Ammon's horn (tissue), 1 donor: ENCODE measurements around the gene C10orf95.

Source experiments
- DNase-seq: peaks from one replicate; pipeline ENCODE4 v3.0.0-alpha.2; 2016; ENCODE audit warnings: low spot score

The C10orf95 gene

DNA sequence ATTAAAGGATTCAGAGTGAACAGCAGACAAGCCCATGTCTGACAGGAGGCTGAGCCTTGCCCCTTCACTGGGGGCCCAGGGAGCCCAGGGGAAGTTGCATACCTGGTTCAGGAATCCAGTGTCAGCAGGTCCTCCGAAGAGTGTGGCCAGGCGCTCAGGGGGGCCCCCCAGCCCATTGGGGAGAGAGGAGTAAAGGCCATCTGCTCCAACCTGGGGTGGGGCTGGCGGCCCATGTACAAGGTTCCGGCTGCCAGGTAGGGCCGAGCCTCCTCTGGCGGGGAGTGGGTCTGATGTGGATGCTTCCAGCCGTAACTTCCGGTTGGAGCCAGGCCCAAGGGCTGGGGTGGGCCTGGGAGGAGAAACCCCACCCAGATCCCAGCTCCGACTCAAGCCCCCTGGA lies 35.1 kb downstream of the C10orf95 start:
- DNase-seq, result no peak

DNA sequence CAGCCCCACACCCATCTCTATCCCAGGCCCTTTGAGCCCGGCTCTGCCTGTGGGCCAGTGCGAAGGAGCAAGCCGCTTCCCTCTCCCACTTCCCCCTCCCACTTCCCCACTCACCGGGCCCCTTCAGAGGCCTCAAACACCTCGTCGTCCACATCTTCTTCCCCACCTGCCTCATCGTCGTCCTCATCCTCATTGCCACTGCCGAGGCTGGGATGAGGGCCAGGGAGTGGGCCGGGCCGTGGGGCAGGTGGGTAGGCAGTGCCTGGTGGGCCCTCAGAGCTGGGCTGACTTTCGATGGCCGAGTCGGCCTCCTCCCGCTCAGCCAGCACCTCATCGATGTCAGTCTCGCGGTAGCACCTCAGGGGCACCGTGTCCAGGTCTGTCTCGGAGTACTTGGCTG lies 36.6 kb downstream of the C10orf95 start:
- no peak for DNase-seq

DNA sequence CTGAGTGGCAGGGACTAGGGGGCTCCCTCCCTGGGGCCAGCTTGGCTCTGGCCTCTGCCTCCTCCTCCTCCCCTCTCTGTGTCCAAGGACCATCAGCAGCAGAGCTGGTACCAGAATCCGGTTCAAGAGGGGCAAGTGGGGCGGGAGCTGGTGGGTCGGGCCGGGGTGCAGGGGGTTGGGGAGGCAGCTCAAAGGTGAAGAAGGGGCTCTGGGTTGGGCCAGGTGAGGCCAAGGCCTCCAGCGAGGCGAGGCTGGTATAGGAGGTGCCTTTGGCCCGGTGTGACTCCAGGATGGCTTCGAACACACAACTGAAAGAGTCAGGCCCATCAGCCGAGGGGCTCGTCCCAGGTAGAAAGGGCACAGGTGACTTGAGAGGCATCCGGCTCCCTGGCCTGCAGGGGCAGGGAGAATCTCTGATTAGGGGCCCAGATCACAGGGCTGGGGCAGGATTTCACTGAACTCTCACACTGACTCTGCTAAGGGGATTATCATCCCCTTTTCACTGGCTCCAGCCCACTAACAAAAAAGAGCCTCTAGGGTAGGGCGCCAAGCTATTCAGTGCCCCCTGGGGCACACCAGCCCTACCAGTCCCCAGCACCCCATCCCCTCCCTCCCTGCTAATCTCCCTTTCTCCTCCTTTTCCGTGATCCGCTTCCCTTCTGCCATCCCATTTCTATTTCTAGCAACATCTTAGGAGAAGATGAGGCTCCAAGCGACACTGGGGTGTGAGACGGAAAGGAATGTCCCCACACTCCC lies 37.4 kb downstream of the C10orf95 start:
- DNase-seq, result no peak

DNA sequence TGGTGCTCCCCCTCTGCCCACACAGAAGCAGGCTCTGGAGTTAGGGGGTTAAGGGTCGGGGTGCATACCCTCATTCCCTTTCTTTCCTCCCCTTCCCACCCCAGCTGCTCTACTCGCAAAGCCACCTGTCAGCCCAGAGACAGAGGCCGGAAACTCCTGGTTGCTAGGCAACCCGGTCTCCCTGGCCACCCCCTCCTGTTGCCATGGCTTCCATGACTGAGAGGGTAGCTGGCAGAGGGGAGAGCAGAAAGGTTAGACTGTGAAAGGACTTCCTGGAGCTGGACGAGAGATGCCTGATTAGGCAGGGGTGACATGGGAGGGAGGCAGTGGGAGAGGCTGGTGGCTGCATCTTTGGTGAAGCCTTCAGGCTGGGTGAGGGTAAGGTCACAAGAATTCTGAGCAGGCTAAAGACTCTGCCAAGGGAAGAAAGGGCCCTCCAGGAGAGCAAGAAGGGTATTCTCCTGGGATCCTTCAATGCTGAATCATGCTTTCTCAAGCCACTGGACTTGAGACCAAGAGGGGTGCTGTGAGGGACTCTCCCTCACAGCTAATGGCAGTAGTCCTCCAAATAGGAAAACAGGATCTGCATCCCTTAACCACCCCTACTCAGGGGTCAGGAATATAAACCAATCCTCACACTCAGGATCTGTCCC lies 38.2 kb downstream of the C10orf95 start:
- DNase-seq, result peak; percentile 67

DNA sequence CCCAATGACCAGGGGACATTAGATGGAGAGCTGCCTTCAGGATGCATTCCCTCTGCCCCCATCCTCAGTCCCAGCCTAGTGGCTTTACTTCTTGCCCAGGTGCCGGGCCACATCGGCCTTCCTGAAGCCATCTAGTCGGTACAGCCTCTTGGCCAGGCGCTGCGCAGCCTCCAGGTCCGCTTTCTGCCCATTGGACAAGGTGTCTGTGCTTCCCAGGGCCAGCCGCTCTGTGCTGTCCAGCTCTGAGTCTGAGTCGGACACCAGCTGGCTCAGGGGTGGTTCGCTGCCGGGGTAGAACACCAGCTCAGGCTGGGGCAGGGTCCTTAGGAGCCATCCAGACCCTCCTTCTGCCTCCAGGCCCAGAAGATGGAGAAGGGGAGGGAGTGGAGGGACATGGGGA lies 39.0 kb downstream of the C10orf95 start:
- no peak for DNase-seq

DNA sequence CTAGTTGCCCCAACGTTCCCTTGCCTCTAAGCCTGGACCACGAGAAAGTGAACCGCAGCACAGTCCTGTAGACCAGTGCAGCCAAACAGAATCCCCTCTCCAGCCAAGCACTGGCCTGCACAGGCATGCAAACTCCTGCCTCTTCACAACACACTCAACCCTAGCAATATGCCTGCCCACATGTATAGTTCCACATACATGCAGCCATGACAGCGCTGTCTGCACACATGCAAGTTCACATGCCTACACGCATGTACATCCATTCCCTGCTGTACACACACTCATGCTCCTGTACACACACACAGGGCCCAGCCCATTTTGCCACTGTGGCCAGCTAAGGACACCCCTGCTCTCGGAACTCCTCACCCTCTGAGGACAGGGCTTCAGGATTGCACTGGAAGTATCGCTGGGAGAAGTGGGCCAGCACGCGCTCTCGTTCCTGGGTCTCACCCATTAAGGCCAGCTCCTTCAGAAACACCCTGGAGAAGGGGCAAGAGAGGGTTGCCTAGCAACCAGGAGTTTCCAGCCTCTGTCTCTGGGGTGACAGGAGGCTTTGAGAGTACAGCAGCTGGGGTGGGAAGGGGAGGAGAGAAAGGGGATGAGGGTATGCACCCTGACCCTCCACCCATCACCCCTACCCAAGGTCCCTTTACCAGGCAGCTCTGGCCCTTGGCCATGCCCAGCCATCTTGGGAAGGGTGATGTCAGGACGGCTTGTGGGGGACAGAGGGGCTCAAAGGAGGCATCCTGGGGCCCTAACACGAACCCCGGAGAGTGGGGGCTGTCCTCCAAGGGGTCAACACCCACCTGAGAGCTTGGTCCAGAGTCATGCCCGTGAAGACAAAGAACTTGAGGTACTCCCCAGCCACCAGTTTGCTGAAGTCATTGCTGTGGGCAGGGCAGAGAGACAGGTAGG lies 39.7 kb downstream of the C10orf95 start:
- DNase-seq, result no peak

DNA sequence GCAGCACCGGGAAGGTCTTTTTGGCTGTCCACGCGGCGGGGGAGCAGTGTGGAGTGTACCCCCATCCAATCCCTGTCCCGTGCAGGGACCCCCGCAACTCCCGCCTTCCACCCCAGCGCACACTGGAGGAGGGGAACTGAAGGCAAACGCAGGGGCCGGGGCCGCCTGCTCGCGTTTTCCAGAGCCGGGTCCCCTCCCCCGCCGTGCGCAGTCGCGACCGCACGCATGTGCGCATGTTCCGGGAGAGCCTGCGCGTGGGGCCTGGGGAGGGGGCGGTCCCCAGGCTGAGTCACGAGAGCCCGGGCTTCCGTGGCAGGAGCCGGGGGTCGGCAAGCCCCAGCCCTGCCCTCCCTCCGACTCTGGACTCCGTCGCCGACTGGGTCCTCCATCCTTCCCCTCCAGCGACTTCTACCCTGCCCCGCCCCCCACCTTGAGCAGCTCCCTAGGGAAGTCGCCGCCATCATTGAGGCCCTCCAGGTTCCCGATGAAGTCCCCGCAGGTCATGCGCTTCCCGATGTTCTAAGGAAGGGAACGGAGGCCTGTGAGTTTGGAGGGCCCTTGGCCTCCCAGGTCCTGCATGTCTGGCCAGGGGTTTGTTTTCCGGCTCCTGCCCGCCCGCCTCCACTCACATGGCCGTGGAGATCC lies 40.8 kb downstream of the C10orf95 start:
- no peak for DNase-seq

DNA sequence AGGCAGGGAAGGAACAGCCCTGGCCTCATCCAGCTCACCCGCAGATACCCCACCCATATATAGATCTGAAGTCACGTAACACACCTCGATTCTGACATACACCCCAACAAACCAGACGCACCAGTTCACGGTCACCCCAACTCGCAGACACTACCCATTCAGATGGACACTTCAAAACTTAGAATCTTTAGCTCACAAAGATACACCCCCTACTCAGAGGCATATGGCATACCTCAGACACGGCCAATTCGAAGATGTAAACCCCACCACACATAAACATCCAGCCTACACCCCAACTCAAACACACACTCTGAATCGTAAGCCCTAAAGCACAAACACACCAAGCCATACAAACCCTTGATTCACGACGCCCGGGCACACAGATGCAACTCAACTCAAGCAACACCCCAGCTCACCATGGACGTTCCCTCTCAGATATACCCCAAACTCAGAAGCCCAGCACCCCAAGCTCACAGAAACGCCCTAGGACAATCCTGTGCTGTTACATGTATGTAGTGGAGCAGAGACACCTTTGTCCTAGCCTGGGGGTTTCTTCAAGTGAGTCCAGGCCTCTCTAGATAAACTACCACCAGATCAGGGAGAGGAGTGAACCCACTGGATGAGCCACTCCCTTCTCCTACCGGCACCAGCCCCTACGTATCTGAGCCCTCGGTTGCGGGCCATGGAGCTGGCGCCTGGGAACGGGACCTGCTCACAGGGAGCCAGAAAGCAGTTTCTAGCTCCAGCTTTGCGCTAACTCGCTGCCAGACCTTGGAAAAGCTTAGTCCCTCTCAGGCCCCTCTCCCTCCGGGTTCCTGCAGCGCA lies 41.5 kb downstream of the C10orf95 start:
- no peak for DNase-seq

DNA sequence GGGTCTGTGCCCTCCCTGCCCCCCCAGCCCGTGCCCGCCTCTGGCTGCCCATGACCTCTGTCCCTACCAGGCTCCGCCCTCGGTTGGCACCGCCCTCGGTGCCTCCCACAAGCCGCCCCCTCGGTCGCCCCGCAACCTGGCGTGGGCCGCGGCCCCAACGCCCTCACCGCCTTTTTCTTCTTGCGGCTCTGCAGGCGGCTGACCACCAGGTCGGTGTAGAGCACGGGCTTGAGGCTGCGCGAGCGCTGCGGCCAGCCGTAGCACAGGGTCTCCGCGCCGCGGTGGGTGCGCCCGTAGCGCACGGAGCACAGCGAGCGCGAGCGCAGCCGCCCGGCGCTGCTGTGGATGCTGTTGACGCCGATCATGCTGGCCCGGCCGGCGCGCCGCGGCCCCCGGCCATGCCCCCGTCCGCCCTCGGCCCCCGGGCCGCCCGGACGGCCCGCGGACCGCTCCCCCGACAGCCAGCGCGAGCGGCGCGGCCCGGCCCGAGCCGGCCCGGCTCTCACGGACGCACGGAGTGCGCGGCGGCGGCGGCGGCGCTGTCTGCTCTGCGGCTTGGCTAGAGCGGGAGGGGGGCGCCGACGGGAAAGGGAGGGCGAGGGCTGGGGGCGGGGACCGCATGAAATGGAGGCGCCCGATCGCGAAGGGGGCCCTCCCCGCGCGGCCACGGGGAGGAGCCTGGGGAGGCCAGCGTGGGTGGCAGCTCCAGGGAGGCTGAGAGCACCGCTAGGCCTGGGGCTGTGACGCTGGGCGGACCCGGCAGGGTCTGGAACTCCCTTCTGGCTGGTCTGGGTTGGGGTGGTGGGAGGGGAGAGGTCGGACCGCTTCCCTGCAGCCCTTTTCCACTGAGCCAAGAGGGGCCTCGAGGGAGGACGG lies 42.4 kb downstream of the C10orf95 start:
- DNase-seq, result peak; percentile 72

DNA sequence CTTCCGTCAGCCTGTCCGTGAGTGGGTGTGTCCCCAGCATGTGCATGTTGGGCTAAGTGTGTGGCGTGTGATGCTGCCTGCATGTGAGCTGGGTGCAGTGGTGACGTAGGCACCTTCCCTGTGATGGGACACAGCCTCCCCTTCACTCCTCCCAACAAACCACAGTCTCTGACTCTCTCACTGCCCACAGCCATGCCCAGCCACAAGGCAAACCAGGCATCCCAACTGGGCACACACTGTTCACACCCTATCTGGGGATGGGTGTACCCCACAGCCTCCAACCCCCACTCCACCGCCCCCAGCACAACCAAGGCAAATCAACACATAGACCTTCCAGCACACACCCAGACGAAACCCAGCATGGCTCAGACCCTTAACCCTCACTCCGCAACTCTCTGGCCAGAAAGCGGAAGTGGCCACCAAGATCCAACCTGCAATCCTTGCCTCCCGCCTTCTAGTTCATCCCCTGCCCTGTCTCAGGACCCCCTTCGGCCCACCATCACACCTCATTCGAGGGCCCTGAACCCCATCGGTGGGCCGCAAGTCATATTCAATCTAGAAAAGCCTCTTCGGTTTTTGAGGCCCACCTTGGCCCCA lies 43.1 kb downstream of the C10orf95 start:
- no peak for DNase-seq

DNA sequence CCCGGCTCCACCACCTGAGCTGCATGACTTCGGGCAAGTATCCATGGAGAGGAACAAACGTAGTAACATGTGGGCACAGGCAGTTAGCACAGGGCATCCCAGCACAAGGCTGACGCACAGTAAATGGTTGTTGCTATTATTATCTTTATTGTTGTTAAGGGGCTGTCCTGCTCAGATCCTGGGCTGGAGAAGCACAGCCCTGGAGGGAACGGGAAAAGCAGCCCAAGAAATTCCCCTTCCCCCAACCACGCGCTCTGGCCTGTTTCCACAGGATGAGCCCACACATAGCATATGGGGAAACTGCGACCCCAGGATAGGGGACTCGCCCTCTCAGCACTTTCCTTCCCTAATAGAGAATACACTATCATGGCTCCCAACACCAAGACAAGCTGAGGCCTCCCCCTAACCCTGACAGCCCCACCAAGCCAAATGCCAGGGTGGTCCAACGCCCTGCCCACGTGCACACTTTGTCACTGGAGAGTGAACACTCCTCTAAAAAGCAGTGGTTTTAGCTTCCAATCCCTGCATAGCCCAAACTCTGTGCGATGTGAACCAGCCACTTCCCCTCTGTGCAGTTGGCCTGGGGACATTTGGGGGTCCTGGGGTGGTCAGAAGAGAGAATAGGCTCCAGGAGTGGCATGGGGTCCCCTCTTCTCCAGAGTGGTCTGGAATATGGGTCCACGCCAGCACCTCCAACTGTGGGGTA lies 43.8 kb downstream of the C10orf95 start:
- no peak for DNase-seq

DNA sequence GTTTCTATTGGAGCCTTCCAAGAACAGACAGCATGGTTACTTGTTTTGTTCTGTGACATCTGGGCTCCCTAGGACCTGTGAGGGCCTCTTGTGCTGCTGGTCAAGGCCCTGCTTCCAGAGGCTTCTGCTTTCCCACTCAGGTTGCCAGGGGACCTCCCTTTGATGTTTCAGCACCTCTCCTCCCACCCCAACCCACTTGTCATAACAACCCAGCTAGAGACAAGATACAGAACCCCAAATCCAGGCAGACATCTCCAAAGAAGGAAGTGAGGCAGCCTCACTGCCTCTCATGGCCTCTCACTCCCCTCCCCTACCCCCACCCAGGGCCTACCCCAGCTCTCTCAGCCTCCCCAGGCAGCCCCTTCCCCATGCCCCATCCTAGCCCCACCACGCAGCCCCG lies 44.5 kb downstream of the C10orf95 start:
- DNase-seq, result no peak

DNA sequence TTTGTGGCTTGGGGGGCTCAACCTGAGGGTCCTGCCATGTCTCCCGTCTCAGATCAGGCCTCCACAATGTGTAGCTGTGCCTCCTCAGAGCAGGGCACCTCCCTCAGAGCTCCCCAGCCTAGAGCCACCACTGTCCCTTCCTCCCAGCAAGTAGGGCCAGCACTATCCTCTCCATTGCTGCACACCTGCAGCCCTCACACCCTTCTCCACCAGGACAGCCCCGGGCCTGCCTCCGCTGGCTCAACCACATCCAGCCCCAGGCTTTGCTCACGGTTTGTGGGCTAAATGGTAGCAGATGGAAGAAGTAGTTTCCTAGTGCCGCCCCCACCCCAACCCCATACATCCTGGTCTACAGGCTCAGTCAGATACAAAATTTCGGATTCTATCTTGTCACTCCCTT lies 45.7 kb downstream of the C10orf95 start:
- DNase-seq, result no peak

DNA sequence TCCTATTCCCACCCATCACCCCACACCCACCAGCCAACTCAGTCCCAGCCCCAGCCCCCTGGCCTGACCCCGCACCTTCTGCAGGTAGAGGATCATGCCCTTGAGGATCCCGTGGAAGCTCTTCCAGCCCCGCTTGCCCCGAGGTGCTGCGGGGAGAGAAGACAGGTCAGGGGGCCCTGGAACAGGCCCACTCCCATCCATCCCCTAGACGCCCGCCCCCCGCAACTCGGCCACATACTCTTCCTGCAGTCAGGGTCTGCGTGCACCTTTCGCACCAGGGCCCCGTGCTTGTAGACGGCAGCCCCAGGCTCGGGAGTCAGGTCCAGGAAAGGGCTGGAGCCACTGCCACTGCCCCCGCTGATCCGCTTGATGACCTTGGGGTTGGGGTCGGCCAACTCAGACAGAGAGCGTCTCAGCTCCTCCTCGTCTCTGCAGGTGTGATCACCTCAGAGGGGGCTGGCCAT lies 46.2 kb downstream of the C10orf95 start:
- no peak for DNase-seq

DNA sequence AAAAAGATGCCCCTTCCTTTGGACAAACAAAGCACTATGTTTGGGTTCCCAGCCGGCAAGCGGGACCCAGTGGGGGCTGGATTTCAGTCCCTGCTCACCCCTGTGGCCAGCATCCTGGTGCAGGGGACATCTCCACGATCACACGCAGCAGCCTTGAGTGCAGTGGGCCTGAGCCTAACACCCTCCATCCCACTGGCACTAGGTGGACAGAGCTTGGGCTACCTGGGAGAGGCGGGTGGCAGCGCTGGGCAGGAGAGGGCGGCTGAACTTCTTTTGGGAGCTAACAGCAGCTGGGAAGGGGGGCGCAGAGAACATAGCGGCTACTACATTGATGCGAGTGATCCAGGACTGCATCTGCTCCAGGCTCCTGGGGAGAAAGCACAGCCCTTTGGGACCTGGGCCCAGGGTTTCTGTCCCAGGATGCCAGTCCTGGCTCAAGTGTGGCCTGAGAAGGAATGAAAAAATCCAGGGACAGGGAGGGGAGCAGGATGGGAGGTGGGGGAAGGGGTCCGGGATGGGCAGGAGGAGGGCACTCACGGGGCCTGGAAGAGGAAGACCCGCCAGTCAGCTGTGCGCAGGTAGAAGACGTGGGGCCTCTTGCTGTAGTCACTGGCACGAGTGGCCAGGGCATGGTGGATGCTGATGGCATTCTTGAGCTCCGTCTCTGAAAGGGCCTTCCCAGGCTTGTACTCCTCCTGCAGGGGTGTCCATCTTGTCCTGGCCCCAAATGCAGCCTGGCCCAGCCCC lies 46.8 kb downstream of the C10orf95 start:
- no peak for DNase-seq

DNA sequence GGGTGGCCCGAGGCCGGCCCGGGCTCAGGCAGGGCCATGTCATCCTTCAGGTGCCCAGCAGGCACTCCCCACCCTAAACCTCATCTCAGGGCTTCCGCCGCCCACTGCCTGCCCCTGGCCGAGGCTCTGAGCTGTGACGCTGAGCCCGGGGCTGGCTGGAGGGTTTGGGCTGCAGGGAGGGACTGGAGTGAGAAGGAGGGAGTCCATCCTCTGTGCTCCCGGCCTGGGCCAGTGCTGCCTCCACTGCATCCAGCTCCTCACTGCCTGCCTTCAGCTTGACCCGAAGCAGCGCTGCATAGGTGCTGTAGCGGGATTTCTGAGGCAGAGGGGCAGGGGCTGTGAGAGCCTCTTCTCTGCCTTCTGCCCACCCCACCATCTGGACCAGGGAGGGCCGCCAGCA lies 48.2 kb downstream of the C10orf95 start:
- DNase-seq, result no peak

DNA sequence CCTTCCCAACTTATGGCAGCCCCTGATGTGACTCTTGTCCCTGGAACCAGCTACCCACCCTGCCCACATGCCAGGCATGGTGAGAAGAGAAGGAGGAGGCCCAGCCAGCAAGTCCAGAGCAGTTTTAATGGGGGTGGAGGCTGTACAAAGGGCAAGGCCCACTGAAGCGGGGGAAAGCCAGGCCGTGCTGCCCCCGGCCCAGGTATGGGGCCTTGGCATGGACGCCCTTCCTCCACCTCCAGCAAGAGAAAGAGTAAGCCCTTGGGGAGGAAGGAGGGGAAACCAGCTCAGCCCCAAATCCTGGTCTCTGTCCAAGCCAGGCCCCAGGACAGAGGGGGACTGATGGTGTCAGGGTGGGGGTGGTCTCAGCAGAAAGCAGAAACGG lies 48.8 kb downstream of the C10orf95 start:
- no peak for DNase-seq

DNA sequence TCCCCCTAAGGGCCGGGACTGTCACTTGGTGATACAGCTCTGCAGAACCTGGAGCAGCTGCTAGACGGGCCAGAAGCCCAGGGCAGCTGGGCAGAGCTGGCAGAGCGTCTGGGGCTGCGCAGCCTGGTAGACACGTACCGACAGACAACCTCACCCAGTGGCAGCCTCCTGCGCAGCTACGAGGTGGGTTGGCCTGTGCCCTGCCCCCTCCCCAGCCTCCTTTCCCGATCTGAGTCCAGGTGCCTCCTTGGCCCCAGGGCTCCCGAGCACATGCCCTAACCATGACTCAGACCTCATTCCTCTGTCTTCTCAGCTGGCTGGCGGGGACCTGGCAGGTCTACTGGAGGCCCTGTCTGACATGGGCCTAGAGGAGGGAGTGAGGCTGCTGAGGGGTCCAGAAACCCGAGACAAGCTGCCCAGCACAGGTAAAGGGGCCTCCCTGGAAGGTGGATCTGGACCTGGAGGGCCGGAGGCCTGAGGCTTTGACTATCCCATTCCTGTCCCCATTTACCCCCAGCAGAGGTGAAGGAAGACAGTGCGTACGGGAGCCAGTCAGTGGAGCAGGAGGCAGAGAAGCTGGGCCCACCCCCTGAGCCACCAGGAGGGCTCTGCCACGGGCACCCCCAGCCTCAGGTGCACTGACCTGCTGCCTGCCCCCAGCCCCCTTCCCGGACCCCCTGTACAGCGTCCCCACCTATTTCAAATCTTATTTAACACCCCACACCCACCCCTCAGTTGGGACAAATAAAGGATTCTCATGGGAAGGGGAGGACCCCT lies 49.4 kb downstream of the C10orf95 start:
- DNase-seq, result no peak
